GM23248 (cell line): ENCODE measurements around the gene SLC12A3.

Source experiments
- EZH2 ChIP-seq: fragments of 200-600 bp; sonication (generic); IDR thresholded peaks from 2 replicates; pipeline ENCODE4 v1.6.1; 2018; ENCODE audit warnings: antibody characterized with exemption, mild to moderate bottlenecking; ENCODE audit not compliant: insufficient read depth, poor library complexity, severe bottlenecking
- EZH2phosphoT487 ChIP-seq: fragments of 200-600 bp; sonication (generic); IDR thresholded peaks from 2 replicates; pipeline ENCODE4 v1.6.1; 2018; ENCODE audit warnings: antibody characterized with exemption, moderate library complexity, mild to moderate bottlenecking, low read depth; ENCODE audit not compliant: insufficient read depth

GRCh38 chr16:56833243-56833970, 31.6 kb upstream of the SLC12A3 start:
- TF ChIP-seq EZH2phosphoT487 (no peak), EZH2 (no peak)
